H1 (cell line): ENCODE measurements around the gene HBEGF. TPM values are rescaled to one million over a fixed set of nuclear protein-coding genes. Genes with fewer than 3 reads are reported as not detected.
A peak's percentile ranks its signal among the peaks of the same experiment; 100 is the strongest.

Source experiments
- CTCF ChIA-PET: fragments of 300-600 bp; sonication (Branson Sonifier 250); formaldehyde crosslinking; loops from one replicate; lab custom pipeline; 2021; ENCODE audit not compliant: partially characterized antibody; lab: Charles Lee
- POLR2A ChIA-PET: fragments of 300-600 bp; sonication (Branson Sonifier 250); formaldehyde crosslinking; loops from one replicate; lab custom pipeline; 2021; ENCODE audit warnings: inconsistent platforms; ENCODE audit not compliant: partially characterized antibody; lab: Charles Lee
- DNase-seq, 2 experiments: peaks; one replicate each; pipeline versions ENCODE4 v3.0.0 to v3.0.0-alpha.2; 2010 to 2022; ENCODE audit warnings: low spot score in 2 of 2, low read depth in 1 of 2, mixed read lengths in 1 of 2
- FAIRE-seq: peaks from 2 replicates; lab custom pipeline; 2011; peaks lifted over from hg19 to GRCh38; lab: Jason Lieb, UNC
- H2AFZ ChIP-seq: 2 replicates; pipeline ENCODE4 v1.8.1; 2012; ENCODE audit warnings: low read length, inconsistent platforms
- H2AK5ac ChIP-seq: 2 replicates; pipeline ENCODE4 v1.6.1; 2013; ENCODE audit warnings: low read depth, low read length
- H2BK120ac ChIP-seq: replicated peaks from 2 replicates; pipeline ENCODE3; 2013; ENCODE audit warnings: low read depth, low read length, inconsistent platforms
- H2BK12ac ChIP-seq: 2 replicates; pipeline ENCODE4 v1.6.1; 2013; ENCODE audit warnings: low read depth, low read length
- H2BK15ac ChIP-seq: 2 replicates; pipeline ENCODE4 v1.6.1; 2013; ENCODE audit warnings: low read length
- H2BK20ac ChIP-seq: 2 replicates; pipeline ENCODE4 v1.6.1; 2013; ENCODE audit warnings: low read length
- H2BK5ac ChIP-seq: 2 replicates; pipeline ENCODE4 v1.6.1; 2013; ENCODE audit warnings: low read depth, low read length
- H3K14ac ChIP-seq: 2 replicates; pipeline ENCODE4 v1.6.1; 2013; ENCODE audit warnings: inconsistent platforms; ENCODE audit not compliant: insufficient read length
- H3K18ac ChIP-seq: 2 replicates; pipeline ENCODE4 v1.6.1; 2013; ENCODE audit warnings: low read length; ENCODE audit errors: extremely low read depth
- H3K23ac ChIP-seq: 2 replicates; pipeline ENCODE4 v1.6.1; 2013; ENCODE audit warnings: inconsistent platforms; ENCODE audit not compliant: insufficient read length
- H3K23me2 ChIP-seq: 2 replicates; pipeline ENCODE4 v1.6.1; 2013; ENCODE audit warnings: low read depth, low read length
- H3K27ac ChIP-seq: 2 replicates; pipeline ENCODE4 v1.6.1; 2011; ENCODE audit warnings: low read depth, low read length, inconsistent platforms
- H3K27me3 ChIP-seq, 4 experiments: replicated peaks in 1 of 4; 1 replicate in 1 of 4; 2 replicates in 3 of 4; pipeline versions ENCODE4 v1.6.1 to v1.8.1; 2011 to 2013; ENCODE audit warnings: low read length in 3 of 4, mild to moderate bottlenecking in 3 of 4, inconsistent platforms in 2 of 4, mixed read lengths in 2 of 4, moderate library complexity in 1 of 4; ENCODE audit not compliant: control insufficient read depth in 3 of 4, insufficient read depth in 3 of 4; ENCODE audit errors: extremely low read depth in 1 of 4
- H3K36me3 ChIP-seq, 4 experiments: 2 replicates each; pipeline versions ENCODE4 v1.6.1 to v1.8.1; 2011 to 2013; ENCODE audit warnings: mild to moderate bottlenecking in 4 of 4, low read length in 3 of 4, moderate library complexity in 2 of 4, control low read depth in 1 of 4, inconsistent platforms in 1 of 4; ENCODE audit not compliant: insufficient read depth in 4 of 4, control insufficient read depth in 2 of 4
- H3K4ac ChIP-seq: replicated peaks from 2 replicates; pipeline ENCODE3; 2013; ENCODE audit warnings: low read length, low read depth, mixed read lengths, inconsistent platforms; ENCODE audit not compliant: insufficient read length
- H3K4me1 ChIP-seq, 4 experiments: replicated peaks in 1 of 4; 1 replicate in 1 of 4; 2 replicates in 3 of 4; pipeline versions ENCODE4 v1.6.1 to v1.8.1; 2011 to 2013; ENCODE audit warnings: low read length in 3 of 4, inconsistent platforms in 2 of 4, mixed read lengths in 1 of 4; ENCODE audit not compliant: insufficient read depth in 4 of 4, control insufficient read depth in 3 of 4
- H3K4me2 ChIP-seq, 2 experiments: 2 replicates each; pipeline versions ENCODE4 v1.6.1 to v1.8.1; 2011 to 2013; ENCODE audit warnings: low read depth in 2 of 2, low read length in 2 of 2, control low read depth in 1 of 2, inconsistent platforms in 1 of 2, mild to moderate bottlenecking in 1 of 2; ENCODE audit not compliant: insufficient read depth in 1 of 2
- H3K4me3 ChIP-seq, 4 experiments: fragments of 200-600, 300-600 bp in 1 of 4; sonication (generic), shearing (Covaris generic), sonication (Bioruptor Twin) in 1 of 4; 2 replicates each; pipeline versions ENCODE4 v1.5.1 to v1.8.1; 2011 to 2016; ENCODE audit warnings: low read length in 4 of 4, low read depth in 3 of 4, control low read depth in 2 of 4, inconsistent platforms in 2 of 4, mild to moderate bottlenecking in 2 of 4, mixed read lengths in 1 of 4, moderate library complexity in 1 of 4; ENCODE audit not compliant: insufficient read depth in 2 of 4; ENCODE audit errors: extremely low read depth in 1 of 4
- H3K56ac ChIP-seq: replicated peaks from 2 replicates; pipeline ENCODE3; 2013; ENCODE audit warnings: low read depth, mild to moderate bottlenecking, mixed read lengths, low read length, inconsistent platforms; ENCODE audit not compliant: insufficient read length
- H3K79me1 ChIP-seq: 2 replicates; pipeline ENCODE4 v1.6.1; 2013; ENCODE audit warnings: low read depth, low read length, control low read depth
- H3K79me2 ChIP-seq, 2 experiments: 2 replicates each; pipeline versions ENCODE4 v1.6.1 to v1.8.1; 2012 to 2013; ENCODE audit warnings: low read length in 2 of 2, mild to moderate bottlenecking in 2 of 2, inconsistent platforms in 1 of 2; ENCODE audit not compliant: insufficient read depth in 2 of 2, control insufficient read depth in 1 of 2
- H3K9ac ChIP-seq, 4 experiments: replicated peaks in 1 of 4; 1 replicate in 1 of 4; 2 replicates in 3 of 4; pipeline versions ENCODE4 v1.6.1 to v1.8.1; 2011 to 2013; ENCODE audit warnings: low read depth in 3 of 4, low read length in 3 of 4, control low read depth in 2 of 4, mild to moderate bottlenecking in 2 of 4, moderate library complexity in 2 of 4, inconsistent platforms in 1 of 4; ENCODE audit errors: extremely low read depth in 1 of 4
- H3K9me3 ChIP-seq, 2 experiments: 2 replicates each; pipeline versions ENCODE4 v1.6.1 to v1.8.1; 2012 to 2013; ENCODE audit warnings: mild to moderate bottlenecking in 2 of 2, moderate library complexity in 2 of 2, control low read depth in 1 of 2, inconsistent platforms in 1 of 2, low read depth in 1 of 2, low read length in 1 of 2, mixed read lengths in 1 of 2; ENCODE audit not compliant: insufficient read depth in 2 of 2
- H4K20me1 ChIP-seq, 2 experiments: replicated peaks in 1 of 2; 2 replicates each; pipeline versions ENCODE3 to v1.8.1; 2011 to 2013; ENCODE audit warnings: inconsistent platforms in 2 of 2, low read length in 2 of 2, mild to moderate bottlenecking in 1 of 2; ENCODE audit not compliant: insufficient read depth in 2 of 2, control insufficient read depth in 1 of 2
- H4K5ac ChIP-seq: 2 replicates; pipeline ENCODE4 v1.6.1; 2013; ENCODE audit warnings: low read length, low read depth, mixed read lengths, inconsistent platforms; ENCODE audit not compliant: insufficient read length
- H4K8ac ChIP-seq: 2 replicates; pipeline ENCODE4 v1.8.0; 2013; ENCODE audit warnings: mild to moderate bottlenecking, moderate library complexity, low read length, inconsistent platforms; ENCODE audit not compliant: insufficient read depth; ENCODE audit errors: extremely low read depth
- H4K91ac ChIP-seq: replicated peaks from 2 replicates; pipeline ENCODE3; 2013; ENCODE audit warnings: low read length, mixed read lengths, inconsistent platforms; ENCODE audit not compliant: insufficient read length
- CTCF ChIP-seq, 3 experiments: IDR thresholded peaks; 1 replicate in 2 of 3; 2 replicates in 1 of 3; pipeline versions ENCODE4 v1.5.1 to v1.6.1; 2011; ENCODE audit warnings: low read length in 3 of 3, mild to moderate bottlenecking in 3 of 3, inconsistent platforms in 2 of 3, low read depth in 1 of 3, moderate library complexity in 1 of 3; ENCODE audit not compliant: insufficient read depth in 1 of 3; ENCODE audit errors: control extremely low read depth in 1 of 3
- WGBS, 2 experiments: shearing (Covaris generic) in 1 of 2; methylation state at CpG; one replicate each; pipeline versions ENCODE4 v1.1.6 to v1.1.7; 2013 to 2015; ENCODE audit warnings: low lambda C conversion rate in 2 of 2, mixed read lengths in 2 of 2, inconsistent platforms in 1 of 2, low coverage in 1 of 2, missing lambda C conversion rate in 1 of 2; ENCODE audit not compliant: insufficient replicate concordance in 2 of 2, insufficient coverage in 1 of 2, insufficient read length in 1 of 2; ENCODE audit errors: extremely low coverage in 1 of 2, missing lambda C conversion rate in 1 of 2; 5-methylcytosine and 5-hydroxymethylcytosine counted together
- polyA plus RNA-seq, 7 experiments: library from polyadenylated mRNA; depleted of rRNA in 3 of 7; stranded (reverse) in 5 of 7; unstranded in 2 of 7; fragments of >200 nt in 5 of 7; fragments of 200-250 nt in 2 of 7; gene quantifications; 1 replicate in 5 of 7; 2 replicates in 1 of 7; 4 replicates in 1 of 7; pipeline versions ENCODE4 v1.2.1 to v1.2.3, GENCODE V29; 2011 to 2013; ENCODE audit warnings: missing spikeins in 2 of 7, mixed read lengths in 2 of 7
- total RNA-seq: library from RNA; stranded (reverse); fragmentation: NEBNext Ultra II Directional; extraction: Animal tissue kit (Norgen Biotek cat#: 25700); gene quantifications from 2 replicates; pipeline ENCODE4 v1.2.1, GENCODE V29; 2021

HBEGF gene
- total and polyA plus RNA-seq, 2 of the 8 experiments (the other 6 are each of a cell fraction or from before 2014, with no cell fraction given) = 2.4 to 2.5 TPM

DNA sequence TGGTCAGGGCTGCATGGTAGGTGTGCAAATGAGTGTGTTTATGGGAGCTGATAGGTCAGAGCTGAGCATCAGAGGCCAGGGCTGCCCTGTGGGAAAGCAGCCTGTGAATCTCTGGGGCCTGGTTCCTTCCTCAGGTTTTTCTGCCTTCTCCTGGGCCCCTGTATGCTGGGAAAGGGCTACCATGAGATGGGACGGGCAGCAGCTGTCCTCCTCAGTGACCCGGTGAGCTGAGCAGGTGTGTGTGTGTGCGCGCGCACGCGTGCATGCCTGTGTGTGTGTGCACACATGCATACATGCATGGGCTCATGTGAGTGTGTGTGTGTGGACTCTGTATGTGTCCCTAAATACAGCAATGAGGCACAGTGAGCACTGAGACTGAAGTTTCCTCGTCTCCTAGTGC is 15.9 kb upstream of the HBEGF start:
- DNase-seq (no peak), FAIRE-seq (no peak)
- Histone ChIP-seq H3K14ac (no peak overlapping the region), H4K8ac (no peak overlapping the region), H3K4me3 (no peak overlapping the region), H3K4me1 (peaks cover 0 to 6% (median under 1%) of the 10 kb centered on the region in 4 experiments; a peak in 3 of 7 replicates), H3K18ac (no peak overlapping the region), H4K5ac (no peak overlapping the region), H2BK5ac (no peak overlapping the region), H3K79me1 (no peaks in the 10 kb centered on the region), H3K56ac (no peak overlapping the region), H3K36me3 (no peaks in the 10 kb centered on the region), H2BK12ac (peak overlapping the region; percentile 22; the same call in 1 of the 2 replicates), H3K23me2 (no peaks in the 10 kb centered on the region; the same call in 1 of the 2 replicates), H3K27me3 (peaks cover 0 to 7% (median 2%) of the 10 kb centered on the region in 4 experiments; a peak in 2 of 7 replicates), H3K23ac (no peak overlapping the region), H3K27ac (no peak overlapping the region), H2AK5ac (0 out of 2 replicates have a peak overlapping the region, but pooled peaks have one; percentile 10), H2BK120ac (no peak overlapping the region), H2BK15ac (peak overlapping the region; percentile 40; the same call in 1 of the 2 replicates), H3K9ac (no peak overlapping the region), H3K4me2 (no peak overlapping the region; a peak in 1 of 4 replicates), H3K79me2 (no peaks in the 10 kb centered on the region), H2AFZ (no peak overlapping the region), H4K91ac (no peak overlapping the region), H3K9me3 (no peaks in the 10 kb centered on the region), H4K20me1 (no peaks in the 10 kb centered on the region), H2BK20ac (no peak overlapping the region), H3K4ac (no peak overlapping the region)
- ChIA-PET CTCF (interaction anchor here (0.7 to 5.8 kb wide), 7 partner anchors 11 to 135 kb away, joined by 3 to 135 read pairs (median 39); partner anchors contain the start of gene HBEGF), POLR2A (interaction anchor here (1.1 kb wide), 1 partner anchor 10 kb away, joined by 5 read pairs; no protein-coding TSS in a partner anchor)
- 95% methylated on average over 8 of the region's 8 CpGs; no CpG with 5 or more reads in 1 of the 2 experiments for WGBS, 2 experiments
- TF ChIP-seq CTCF (IDR thresholded peaks at IDR 0.05; ENCODE audit: control extremely low read depth in 1 of 3, insufficient read depth in 1 of 3, low read depth in 1 of 3, low read length in 3 of 3) = no peak
